Caco-2 (cell line): ENCODE results near the gene ANK3. TPM values are rescaled to one million over a fixed set of nuclear protein-coding genes. Genes with fewer than 3 reads are reported as not detected.

Experiments
- BruUV-seq: library from RNA; stranded (reverse); fragments of 400-500 nt; replicated peaks from 2 replicates; lab custom pipeline; 2021; lab: Mats Ljungman, UMichigan
- CTCF ChIA-PET: fragments of 300-600 bp; sonication (Branson Sonifier 250); formaldehyde crosslinking; loops from one replicate; lab custom pipeline; 2022; ENCODE audit warnings: antibody characterized with exemption; lab: Charles Lee
- POLR2A ChIA-PET: fragments of 300-600 bp; sonication (Branson Sonifier 250); formaldehyde crosslinking; loops from one replicate; lab custom pipeline; 2022; ENCODE audit warnings: antibody characterized with exemption; lab: Charles Lee
- DNase-seq, 2 experiments: peaks; one replicate each; pipeline versions ENCODE4 v3.0.0 to v3.0.0-alpha.2; 2020 to 2022
- H3K27me3 ChIP-seq: replicated peaks from 2 replicates; pipeline ENCODE4 v1.6.0; 2011; ENCODE audit warnings: low read length; ENCODE audit not compliant: control insufficient read depth, insufficient read depth
- H3K36me3 ChIP-seq: 2 replicates; pipeline ENCODE4 v1.5.1; 2011; ENCODE audit warnings: low read length; ENCODE audit not compliant: control insufficient read depth, insufficient read depth
- H3K4me1 ChIP-seq: fragments of 250-450 bp; sonication (Bioruptor Pico); 2 replicates; pipeline ENCODE4 v1.5.1; 2020; ENCODE audit warnings: mild to moderate bottlenecking
- H3K4me3 ChIP-seq: 2 replicates; pipeline ENCODE4 v1.5.1; 2011; ENCODE audit warnings: low read depth, mild to moderate bottlenecking, control low read depth, low read length
- H3K9me3 ChIP-seq: fragments of 250-450 bp; sonication (Bioruptor Pico); 2 replicates; pipeline ENCODE4 v1.5.1; 2020; ENCODE audit warnings: mild to moderate bottlenecking, moderate library complexity
- H3K27ac Mint-ChIP-seq: one replicate; pipeline ENCODE4 v1.8.0; 2022; ENCODE audit warnings: mixed read lengths; ENCODE audit not compliant: unreplicated experiment
- H3K27me3 Mint-ChIP-seq: one replicate; pipeline ENCODE4 v1.8.0; 2022; ENCODE audit warnings: mixed read lengths; ENCODE audit not compliant: insufficient read depth, unreplicated experiment
- H3K36me3 Mint-ChIP-seq: one replicate; pipeline ENCODE4 v1.8.0; 2022; ENCODE audit warnings: mild to moderate bottlenecking, mixed read lengths; ENCODE audit not compliant: insufficient read depth, unreplicated experiment
- H3K4me1 Mint-ChIP-seq: one replicate; pipeline ENCODE4 v1.8.0; 2022; ENCODE audit warnings: low read depth, mixed read lengths; ENCODE audit not compliant: unreplicated experiment
- H3K4me3 Mint-ChIP-seq: one replicate; pipeline ENCODE4 v1.8.0; 2022; ENCODE audit warnings: mild to moderate bottlenecking, moderate library complexity, mixed read lengths; ENCODE audit not compliant: unreplicated experiment
- H3K9me3 Mint-ChIP-seq: one replicate; pipeline ENCODE4 v1.8.0; 2022; ENCODE audit warnings: mixed read lengths; ENCODE audit not compliant: unreplicated experiment
- CTCF ChIP-seq, 2 experiments: fragments of 200-600 bp in 1 of 2; IDR thresholded peaks; 1 replicate in 1 of 2; 2 replicates in 1 of 2; pipeline versions ENCODE4 v1.5.1 to v1.8.0; 2011 to 2022; ENCODE audit warnings: antibody characterized with exemption in 1 of 2, control low read depth in 1 of 2, inconsistent platforms in 1 of 2, low read depth in 1 of 2, low read length in 1 of 2, mild to moderate bottlenecking in 1 of 2, moderate library complexity in 1 of 2; ENCODE audit not compliant: insufficient read depth in 1 of 2, severe bottlenecking in 1 of 2, unreplicated experiment in 1 of 2
- intact Hi-C: fragments of 100-400 bp; cut with micrococcal nuclease; formaldehyde crosslinking; loops from one replicate; pipeline ENCODE4 v1.10.0; 2022; ENCODE audit not compliant: unreplicated experiment
- total RNA-seq: library from RNA; stranded (reverse); gene quantifications from 2 replicates; pipeline ENCODE4 v1.2.3, GENCODE V29; 2022

ANK3 gene
- total RNA-seq, 1 experiment from 2014 or later: 46.7 TPM

GRCh38 chr10:60171436-60172013 lies 218.2 kb downstream of the ANK3 start:
- CTCF ChIA-PET: no interaction called here
- no peak for DNase-seq
- H3K27ac Mint-ChIP-seq: no peak overlapping the region
- H3K27me3 ChIP-seq: no peaks in the 10 kb centered on the region
- no TSS peak for BruUV-seq
- peaks cover 39% of the 10 kb centered on the region for H3K4me1 Mint-ChIP-seq
- peaks cover 54% of the 10 kb centered on the region for H3K4me1 ChIP-seq
- no peaks in the 10 kb centered on the region for H3K36me3 Mint-ChIP-seq
- intact Hi-C loops: no loop called here
- no peaks in the 10 kb centered on the region for H3K27me3 Mint-ChIP-seq
- no peak for TF ChIP-seq CTCF (IDR thresholded peaks at IDR 0.05; ENCODE audit: insufficient read depth in 1 of 2, low read depth in 1 of 2, low read length in 1 of 2, severe bottlenecking in 1 of 2, unreplicated experiment in 1 of 2)
- no peaks in the 10 kb centered on the region for H3K9me3 Mint-ChIP-seq
- no peak overlapping the region for H3K4me3 Mint-ChIP-seq
- H3K36me3 ChIP-seq: no peaks in the 10 kb centered on the region
- POLR2A ChIA-PET: no interaction called here
- no peak overlapping the region for H3K4me3 ChIP-seq
- H3K9me3 ChIP-seq: no peaks in the 10 kb centered on the region

GRCh38 chr10:60170250-60170649 lies 219.4 kb downstream of the ANK3 start:
- H3K4me1 Mint-ChIP-seq: peaks cover 34% of the 10 kb centered on the region
- BruUV-seq: no TSS peak
- ChIA-PET CTCF (no interaction called here), POLR2A (no interaction called here)
- intact Hi-C loops: no loop called here
- H3K4me3 ChIP-seq: no peak overlapping the region
- H3K4me3 Mint-ChIP-seq: no peak overlapping the region
- H3K36me3 Mint-ChIP-seq: no peaks in the 10 kb centered on the region
- peaks cover 43% of the 10 kb centered on the region for H3K4me1 ChIP-seq
- DNase-seq: no peak
- no peaks in the 10 kb centered on the region for H3K27me3 Mint-ChIP-seq
- H3K9me3 Mint-ChIP-seq: no peaks in the 10 kb centered on the region
- H3K27me3 ChIP-seq: no peaks in the 10 kb centered on the region
- H3K9me3 ChIP-seq: no peaks in the 10 kb centered on the region
- TF ChIP-seq CTCF (IDR thresholded peaks at IDR 0.05; ENCODE audit: insufficient read depth in 1 of 2, low read depth in 1 of 2, low read length in 1 of 2, severe bottlenecking in 1 of 2, unreplicated experiment in 1 of 2): no peak
- H3K27ac Mint-ChIP-seq: no peak overlapping the region
- H3K36me3 ChIP-seq: no peaks in the 10 kb centered on the region

- intact Hi-C loops: no loop called here
- BruUV-seq: no TSS peak
- H3K27me3 Mint-ChIP-seq: no peaks in the 10 kb centered on the region
- no peak for DNase-seq
- Histone ChIP-seq H3K4me1 (peaks cover 32% of the 10 kb centered on the region), H3K4me3 (no peak overlapping the region), H3K27me3 (no peaks in the 10 kb centered on the region), H3K36me3 (no peaks in the 10 kb centered on the region), H3K9me3 (no peaks in the 10 kb centered on the region)
- ChIA-PET POLR2A (no interaction called here), CTCF (no interaction called here)
- no peaks in the 10 kb centered on the region for H3K9me3 Mint-ChIP-seq
- H3K27ac Mint-ChIP-seq: no peak overlapping the region
- no peak for TF ChIP-seq CTCF (IDR thresholded peaks at IDR 0.05; ENCODE audit: insufficient read depth in 1 of 2, low read depth in 1 of 2, low read length in 1 of 2, severe bottlenecking in 1 of 2, unreplicated experiment in 1 of 2)
- H3K4me3 Mint-ChIP-seq: no peak overlapping the region
- H3K36me3 Mint-ChIP-seq: no peaks in the 10 kb centered on the region
- H3K4me1 Mint-ChIP-seq: peaks cover 28% of the 10 kb centered on the region
Measured at GRCh38 chr10:60169111-60169510, 220.6 kb downstream of the ANK3 start.
